Body of pancreas (tissue), 4 donors: Measurements from ENCODE around the gene MED22. TPM values are rescaled to one million over a fixed set of nuclear protein-coding genes. Genes with fewer than 3 reads are reported as not detected.
"Not testable (repeated sequence)": the region's sequence is repeated elsewhere in the genome, so short reads cannot be mapped to it uniquely, and the experiment has no call there.

Experiments
- ATAC-seq: fragments of 150-250 bp; one replicate; pipeline ENCODE4 v1.9.1; 2016
- DNase-seq, 4 donors: peaks; one replicate each; pipeline ENCODE4 v3.0.0-alpha.2; 2019
- H3K27ac ChIP-seq, 4 donors: fragments of 200-600 bp; sonication (generic); 1 replicate in 3 of 4; 2 replicates in 1 of 4; pipeline versions ENCODE4 v1.5.1 to v1.6.1; 2016 to 2019; ENCODE audit warnings: mild to moderate bottlenecking in 1 of 4, mixed read lengths in 1 of 4, moderate library complexity in 1 of 4
- H3K27me3 ChIP-seq, 2 donors: fragments of 200-600 bp; sonication (generic); one replicate each; pipeline ENCODE4 v1.6.0; 2016; ENCODE audit warnings: mild to moderate bottlenecking in 1 of 2
- H3K36me3 ChIP-seq, 2 donors: fragments of 200-600 bp; sonication (generic); replicated peaks in 1 of 2; 2 replicates each; pipeline ENCODE4 v1.5.1; 2016; ENCODE audit warnings: low read depth in 2 of 2; ENCODE audit not compliant: insufficient read depth in 1 of 2
- H3K4me1 ChIP-seq: fragments of 200-600 bp; sonication (generic); one replicate; pipeline ENCODE4 v1.6.0; 2016
- H3K4me3 ChIP-seq, 2 donors: fragments of 200-600 bp; sonication (generic); 1 replicate in 1 of 2; 2 replicates in 1 of 2; pipeline ENCODE4 v1.5.1; 2016 to 2019
- H3K9me3 ChIP-seq, 3 donors: fragments of 200-600 bp; sonication (generic); 1 replicate in 2 of 3; 2 replicates in 1 of 3; pipeline ENCODE4 v1.5.1; 2016
- CTCF ChIP-seq, 7 experiments: fragments of 450-650 bp in 4 of 7; fragments of 200-600 bp in 3 of 7; sonication (generic) in 3 of 7; IDR thresholded peaks; one replicate each; pipeline ENCODE4 v1.5.1; 2016 to 2019; ENCODE audit warnings: antibody characterized with exemption in 7 of 7
- POLR2A ChIP-seq, 3 donors: fragments of 450-650 bp; IDR thresholded peaks; one replicate each; pipeline ENCODE4 v1.6.1; 2016; ENCODE audit warnings: antibody characterized with exemption in 3 of 3, mild to moderate bottlenecking in 2 of 3
- WGBS, 2 donors: methylation state at CpG; one replicate each; pipeline ENCODE4 v1.1.5; 2017; 5-methylcytosine and 5-hydroxymethylcytosine counted together
- intact Hi-C: fragments of 100-400 bp; cut with DNase I; formaldehyde crosslinking; loops from one replicate; pipeline ENCODE4 v1.15.1; 2023
- small RNA-seq: library from RNA; depleted of rRNA; stranded (forward); fragments of <200 nt; gene quantifications from one replicate; pipeline ENCODE3, GENCODE V24; 2016
- total RNA-seq, 2 donors: library from RNA; depleted of rRNA; stranded (reverse); fragments of >200 nt; gene quantifications; one replicate each; pipeline ENCODE4 v1.1.0, GENCODE V29; 2016

MED22 gene
- total RNA-seq, 2 donors from 2014 or later: 15.8 to 16.3 TPM

GRCh38 chr9:133301253-133302230, 46.4 kb downstream of the MED22 start:
- 68 to 71% methylated on average over 12 to 13 of the region's 13 CpGs for WGBS, 2 donors
- Histone ChIP-seq H3K9me3 (no peaks in the 10 kb centered on the region), H3K4me1 (no peaks in the 10 kb centered on the region), H3K27ac (no peak overlapping the region), H3K36me3 (no peaks in the 10 kb centered on the region), H3K4me3 (no peak overlapping the region), H3K27me3 (no peaks in the 10 kb centered on the region)
- no peak for DNase-seq
- intact Hi-C loops: no loop called here
- TF ChIP-seq CTCF (IDR thresholded peaks at IDR 0.05) (no peak), POLR2A (IDR thresholded peaks at IDR 0.05) (no peak)
- no peak for ATAC-seq

- H3K4me1 ChIP-seq, H3K27me3 ChIP-seq, H3K27ac ChIP-seq, H3K4me3 ChIP-seq, DNase-seq, ATAC-seq, H3K36me3 ChIP-seq, intact Hi-C loops, H3K9me3 ChIP-seq: not testable (repeated sequence)
- 62 to 74% methylated on average over 8 to 13 of the region's 16 CpGs for WGBS, 2 donors
These were observed 47.9 kb downstream of the MED22 start for GRCh38 chr9:133299996-133300395.

- intact Hi-C loops: no loop called here
- Histone ChIP-seq H3K4me3 (no peak overlapping the region), H3K9me3 (no peaks in the 10 kb centered on the region), H3K27me3 (no peaks in the 10 kb centered on the region), H3K36me3 (no peaks in the 10 kb centered on the region), H3K4me1 (no peaks in the 10 kb centered on the region), H3K27ac (no peak overlapping the region)
- no peak for TF ChIP-seq POLR2A (IDR thresholded peaks at IDR 0.05)
- no peak for TF ChIP-seq CTCF (IDR thresholded peaks at IDR 0.05)
- DNase-seq (no peak), ATAC-seq (no peak)
- WGBS, 2 donors: 43 to 79% methylated on average over 1 of the region's 1 CpG
These were observed 53.7 kb downstream of the MED22 start for GRCh38 chr9:133294257-133294656.

GRCh38 chr9:133290751-133291302, 57.1 kb downstream of the MED22 start:
- intact Hi-C loops: no loop called here
- 86 to 90% methylated on average over 2 of the region's 2 CpGs for WGBS, 2 donors
- no peak for TF ChIP-seq CTCF (IDR thresholded peaks at IDR 0.05)
- TF ChIP-seq POLR2A (IDR thresholded peaks at IDR 0.05): no peak
- no peaks in the 10 kb centered on the region for H3K27me3 ChIP-seq
- H3K4me1 ChIP-seq: no peaks in the 10 kb centered on the region
- no peak for ATAC-seq
- no peak overlapping the region for H3K4me3 ChIP-seq
- no peak overlapping the region for H3K27ac ChIP-seq
- H3K9me3 ChIP-seq: no peaks in the 10 kb centered on the region
- peaks cover 0 to 4% of the 10 kb centered on the region in 2 donors for H3K36me3 ChIP-seq
- no peak for DNase-seq

Small RNA genes within 50 kb of the gene (small RNA-seq; reads per million reads assigned to genes)
- gene RF00019 (not detected), gene SNORD24 (not detected), gene SNORD36A (not detected), gene SNORD36B (not detected), gene SNORD36C (not detected)

Other genes with a start within 250 kb of the MED22 start
- gene RALGDS, start 226.9 kb downstream of the MED22 start, total RNA-seq: 10 to 100 TPM; 27.8 to 64.6 TPM
- 1 to 10 TPM; 5.4 to 9.2 TPM for gene GBGT1, start 184.2 kb downstream of the MED22 start, total RNA-seq
- gene OBP2B, start 138.9 kb downstream of the MED22 start, total RNA-seq: not detected
- 1 to 10 TPM; 3.9 to 9.2 TPM for gene ABO, start 72.9 kb downstream of the MED22 start, total RNA-seq
- gene SURF6, start 11.9 kb downstream of the MED22 start, total RNA-seq: 10 to 100 TPM; 20.8 to 37.9 TPM
- gene RPL7A, start 87 bp upstream of the MED22 start, total RNA-seq: 1,000 to 10,000 TPM; 1,478 to 1,480 TPM
- gene SURF1, start 8.4 kb upstream of the MED22 start, total RNA-seq: 10 to 100 TPM; 31.0 to 43.1 TPM
- gene SURF2, start 8.4 kb upstream of the MED22 start, total RNA-seq: 10 to 100 TPM; 20.0 to 27.0 TPM
- 100 to 1,000 TPM in 1 of 2 donors, 10 to 100 TPM in 1; 93.9 to 109 TPM for gene SURF4, start 27.9 kb upstream of the MED22 start, total RNA-seq
- not detected for gene STKLD1, start 28.2 kb upstream of the MED22 start, total RNA-seq
- 10 to 100 TPM; 15.6 to 21.8 TPM for gene REXO4, start 69.9 kb upstream of the MED22 start, total RNA-seq
- gene ADAMTS13, start 74.2 kb upstream of the MED22 start, total RNA-seq: 1 to 10 TPM; 2.3 to 5.6 TPM
- gene CACFD1, start 111.8 kb upstream of the MED22 start, total RNA-seq: 10 to 100 TPM; 19.2 to 25.4 TPM
- 1 to 10 TPM; 2.6 to 3.0 TPM for gene SLC2A6, start 131.0 kb upstream of the MED22 start, total RNA-seq
- not detected for gene MYMK, start 176.8 kb upstream of the MED22 start, total RNA-seq
- gene ADAMTSL2, start 186.6 kb upstream of the MED22 start, total RNA-seq: 10 to 100 TPM in 1 of 2 donors, 1 to 10 TPM in 1; 4.2 to 21.8 TPM